ENCODE results near the gene SPINK1.
"Not testable (repeated sequence)": the region's sequence is repeated elsewhere in the genome, so short reads cannot be mapped to it uniquely, and the experiment has no call there.

The SPINK1 gene, protein sequence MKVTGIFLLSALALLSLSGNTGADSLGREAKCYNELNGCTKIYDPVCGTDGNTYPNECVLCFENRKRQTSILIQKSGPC

DNA sequence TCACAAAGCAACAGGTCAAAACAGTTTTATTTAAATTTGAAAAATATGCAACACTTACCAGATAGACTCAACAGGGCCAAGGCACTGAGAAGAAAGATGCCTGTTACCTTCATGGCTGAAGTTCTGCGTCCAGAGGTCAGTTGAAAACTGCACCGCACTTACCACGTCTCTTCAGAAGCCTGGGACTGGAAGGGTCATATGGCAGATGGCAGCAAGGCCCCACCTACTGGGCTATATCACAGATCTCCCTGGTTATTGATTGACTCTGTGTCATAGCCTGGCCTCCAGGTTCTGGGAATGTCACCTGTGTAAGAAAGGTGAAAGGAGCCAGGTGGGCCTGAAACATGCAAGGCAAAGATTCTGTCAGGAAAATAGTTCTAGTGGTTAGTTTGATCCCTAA lies at the start of gene SPINK1:
SPINK1 (minus strand) TSS at position 207 of the 400 bp plus-strand sequence; CDS start at position 113, 94 bp downstream.
- DNase-seq, result no peak

DNA sequence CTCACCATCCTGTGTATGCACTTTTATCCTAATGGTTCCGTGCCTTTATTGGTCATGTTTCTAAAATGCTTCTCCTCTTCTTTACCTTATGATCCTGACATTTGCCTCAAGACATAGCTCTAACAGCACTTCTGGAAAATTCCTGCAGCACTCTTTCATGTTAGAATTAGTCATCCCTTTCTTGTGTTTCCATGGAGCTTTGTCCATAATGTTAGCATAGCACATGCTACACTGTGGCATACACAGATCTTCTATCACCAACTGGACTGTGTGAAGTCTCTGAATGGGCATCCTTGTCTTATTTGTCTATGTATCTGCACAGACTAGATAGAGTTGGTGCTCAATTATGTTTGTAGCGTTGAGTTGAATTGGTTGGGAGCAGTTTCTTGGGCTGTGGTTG lies 49.0 kb upstream of the SPINK1 start:
- DNase-seq, result no peak

GRCh38 chr5:147879784-147880183 lies 48.3 kb upstream of the SPINK1 start:
- DNase-seq, result no peak

DNA sequence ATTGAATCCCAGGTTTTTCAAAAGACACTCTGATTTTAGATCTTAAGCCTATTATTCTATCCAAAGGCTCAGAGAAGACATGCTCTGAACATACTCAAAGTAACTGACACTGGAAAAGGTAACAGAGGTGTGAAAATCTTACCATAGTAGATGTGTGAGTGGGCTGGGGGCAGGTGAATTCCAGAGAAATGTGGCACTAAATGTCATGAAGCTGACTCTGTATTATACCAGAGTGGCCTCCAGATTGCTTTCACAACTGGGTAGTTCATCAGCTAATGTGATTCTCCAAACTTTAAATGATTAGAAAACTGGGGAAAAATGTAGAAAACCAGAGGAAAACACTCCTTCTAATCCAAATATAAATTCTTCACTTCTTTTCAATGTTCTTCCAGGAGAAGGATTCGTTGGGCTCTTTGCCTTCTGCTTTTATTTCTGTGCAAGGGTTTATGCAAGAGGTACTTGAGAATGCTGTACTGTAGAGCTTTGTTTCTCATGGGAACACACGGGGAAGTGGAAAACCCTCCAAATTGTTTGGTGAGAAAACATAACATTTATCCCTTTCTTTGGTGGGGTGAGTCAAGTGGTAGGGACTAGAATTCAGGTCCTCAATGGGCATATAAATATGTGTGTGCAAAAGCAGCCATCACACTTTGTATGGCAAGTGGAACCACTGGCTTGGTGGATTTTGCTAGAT lies 46.7 kb upstream of the SPINK1 start, which contains the start of gene SCGB3A2:
SCGB3A2 (plus strand) TSS at position 646 of the 694 bp plus-strand sequence. CDS start 93 bp downstream, outside the sequence.
- DNase-seq, result no peak

DNA sequence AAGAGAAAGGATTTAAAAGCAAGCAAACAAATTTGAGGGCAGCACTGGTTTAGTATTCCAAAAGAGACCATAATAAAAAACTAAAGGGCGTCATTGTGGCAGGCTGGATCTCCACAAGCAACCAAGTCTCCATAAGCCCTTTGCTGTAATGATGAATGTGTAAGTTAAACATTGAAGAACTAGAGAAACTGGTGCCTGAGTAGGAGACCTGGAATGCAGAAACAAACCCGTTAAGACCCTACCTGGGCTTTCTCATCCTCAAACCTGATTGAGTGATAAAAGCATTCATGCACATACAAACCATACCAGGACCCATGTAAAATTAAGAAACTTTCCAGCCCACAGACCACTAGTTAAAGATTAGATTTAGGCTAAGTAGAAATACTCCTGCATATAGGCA lies 45.2 kb upstream of the SPINK1 start:
- DNase-seq, result no peak

GRCh38 chr5:147876141-147876540 lies 44.7 kb upstream of the SPINK1 start:
- DNase-seq, result no peak

GRCh38 chr5:147874910-147875367 lies 43.5 kb upstream of the SPINK1 start:
- no peak for DNase-seq

DNA sequence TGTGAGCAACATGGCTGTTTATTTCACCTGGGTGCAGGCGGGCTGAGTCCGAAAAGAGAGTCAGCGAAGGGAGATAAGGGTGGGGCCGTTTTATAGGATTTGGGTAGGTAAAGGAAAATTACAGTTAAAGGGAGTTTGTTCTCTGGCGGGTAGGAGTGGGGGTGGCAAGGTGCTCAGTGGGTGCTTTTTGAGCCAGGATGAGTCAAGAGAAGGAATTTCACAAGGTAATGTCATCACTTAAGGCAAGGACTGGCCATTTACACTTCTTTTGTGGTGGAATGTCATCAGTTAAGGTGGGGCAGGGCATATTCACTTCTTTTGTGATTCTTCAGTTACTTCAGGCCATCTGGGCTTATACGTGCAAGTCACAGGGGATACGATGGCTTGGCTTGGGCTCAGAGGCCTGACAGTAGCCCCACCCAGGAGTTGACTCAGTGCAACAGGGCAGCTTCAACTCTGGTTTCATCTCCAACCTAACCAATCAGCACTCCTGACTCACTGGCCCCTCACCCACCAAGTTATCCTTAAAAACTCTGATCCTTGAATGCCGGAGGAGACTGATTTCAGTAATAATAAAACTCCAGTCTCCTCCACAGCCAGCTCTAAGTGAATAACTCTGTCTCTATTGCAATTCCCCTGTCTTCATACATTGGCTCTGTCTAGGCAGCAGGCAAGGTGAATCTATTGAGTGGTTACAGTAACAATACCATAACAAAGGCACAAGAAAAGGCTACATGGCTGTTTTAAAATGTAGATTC lies 42.8 kb upstream of the SPINK1 start:
- DNase-seq, result not testable (repeated sequence)

GRCh38 chr5:147872744-147873435 lies 41.4 kb upstream of the SPINK1 start:
- not testable (repeated sequence) for DNase-seq

GRCh38 chr5:147871980-147872549 lies 40.6 kb upstream of the SPINK1 start:
- DNase-seq, result not testable (repeated sequence)

GRCh38 chr5:147869892-147870291 lies 38.4 kb upstream of the SPINK1 start:
- DNase-seq, result not testable (repeated sequence)

DNA sequence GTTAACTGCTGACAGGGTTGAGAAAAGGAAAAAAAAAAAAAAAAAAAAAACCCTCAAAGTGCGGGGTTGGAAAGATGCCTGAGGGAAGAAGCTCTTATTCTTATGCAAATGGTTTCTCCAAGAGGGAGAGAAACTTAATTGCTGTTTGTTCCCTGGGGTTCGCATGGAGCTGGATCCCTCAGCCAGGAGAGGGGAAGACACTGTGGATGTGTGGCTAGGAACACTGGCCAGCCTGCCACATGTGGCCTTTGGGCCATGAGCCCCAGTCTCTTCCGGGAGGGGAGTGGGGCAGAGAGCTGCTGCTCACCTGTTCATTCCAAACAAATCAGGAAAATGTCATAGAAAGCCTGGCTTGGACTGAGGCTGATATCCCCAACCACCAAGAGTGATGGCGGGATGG lies 37.6 kb upstream of the SPINK1 start:
- DNase-seq, result no peak

- DNase-seq, result no peak
Measured at GRCh38 chr5:147863454-147864158, 32.1 kb upstream of the SPINK1 start.

GRCh38 chr5:147860641-147861025 lies 29.2 kb upstream of the SPINK1 start:
- no peak for DNase-seq

DNA sequence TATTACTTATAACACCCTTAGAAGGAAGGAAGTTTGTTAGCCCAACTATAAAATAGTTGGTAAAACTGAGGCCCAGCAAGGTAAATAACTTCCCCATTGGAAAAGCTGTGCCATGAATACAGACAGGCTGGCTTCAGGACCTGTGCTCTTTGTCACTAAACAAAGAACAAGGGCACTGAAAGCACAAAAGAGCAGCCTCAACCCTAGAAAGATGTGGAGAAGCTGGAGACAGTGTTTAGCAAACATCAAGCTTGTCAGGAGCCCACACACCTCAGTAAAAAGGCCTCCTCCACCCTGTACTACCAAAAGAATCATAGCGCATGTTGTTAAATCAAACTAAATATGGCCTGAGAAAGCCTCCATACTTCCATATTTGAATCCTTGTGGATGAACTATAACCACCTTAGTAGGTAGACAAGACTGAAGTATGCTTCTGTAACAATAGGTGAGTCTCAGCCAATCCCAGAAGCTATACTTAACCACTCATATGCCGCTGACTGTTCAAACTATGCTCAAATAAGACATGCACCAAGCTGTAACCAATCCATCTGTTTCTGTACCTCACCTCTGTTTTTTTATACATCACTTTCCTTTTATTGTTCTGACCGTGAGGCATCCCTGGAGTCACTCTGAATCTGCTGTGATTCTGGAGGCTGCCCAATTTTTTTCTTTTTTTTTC lies 28.6 kb upstream of the SPINK1 start:
- DNase-seq, result no peak

GRCh38 chr5:147858565-147858964 lies 27.1 kb upstream of the SPINK1 start:
- no peak for DNase-seq

DNA sequence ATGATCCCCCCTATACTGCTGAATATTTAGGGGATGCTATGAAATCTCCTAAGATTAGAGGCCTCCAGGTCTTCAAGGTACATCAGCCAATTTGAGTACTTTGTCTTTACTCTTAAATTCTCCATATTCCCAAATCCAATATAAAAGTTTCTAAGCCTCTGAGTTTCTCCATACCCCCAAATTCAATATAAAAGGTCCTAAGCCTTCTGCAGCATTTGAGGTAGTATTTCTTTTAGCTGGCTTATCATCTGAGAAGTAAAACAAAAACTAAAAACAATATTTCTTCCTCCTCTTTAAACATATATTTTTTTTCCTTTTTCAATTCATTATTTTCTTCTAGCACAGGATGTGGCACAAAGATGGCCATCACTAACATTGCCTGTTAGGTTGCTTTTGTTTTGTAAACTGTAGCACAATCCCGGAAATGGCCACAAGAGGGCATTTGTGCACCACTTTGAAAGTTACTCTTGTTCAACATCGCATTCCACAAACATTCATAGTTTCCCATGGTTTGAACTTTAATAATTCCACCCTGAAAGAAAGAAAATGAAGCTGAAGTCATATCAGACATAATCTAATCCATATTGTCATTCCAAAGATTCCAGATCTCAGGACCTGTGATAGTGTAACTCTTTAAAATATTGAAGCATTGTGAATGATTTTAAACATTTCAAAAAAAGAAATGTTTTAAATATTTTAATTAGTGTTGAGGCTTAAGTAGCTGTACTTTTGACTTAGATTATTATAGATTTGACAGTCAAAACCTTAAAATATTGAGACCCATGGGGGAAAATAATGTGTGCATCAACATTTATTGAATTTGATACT lies 26.0 kb upstream of the SPINK1 start:
- peak; percentile 48 for DNase-seq

DNA sequence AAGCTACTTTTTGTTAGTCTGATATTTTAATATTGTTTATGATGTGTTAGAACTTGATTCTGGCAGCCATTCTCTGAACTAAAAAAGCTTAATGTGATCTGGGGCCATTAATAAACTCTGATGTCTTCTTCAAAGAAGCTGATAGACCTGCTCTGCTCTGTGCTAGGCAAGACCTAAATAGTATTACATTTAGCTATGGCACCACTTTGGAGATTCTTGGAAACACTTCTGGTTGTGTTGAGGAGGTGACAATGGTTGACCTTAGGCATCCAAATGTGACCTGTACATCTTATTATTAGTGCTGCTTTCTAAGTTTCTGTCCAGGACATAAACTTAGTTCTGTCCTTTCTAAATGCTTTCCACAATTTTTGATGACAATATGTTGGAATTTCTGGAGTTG lies 25.3 kb upstream of the SPINK1 start:
- no peak for DNase-seq

DNA sequence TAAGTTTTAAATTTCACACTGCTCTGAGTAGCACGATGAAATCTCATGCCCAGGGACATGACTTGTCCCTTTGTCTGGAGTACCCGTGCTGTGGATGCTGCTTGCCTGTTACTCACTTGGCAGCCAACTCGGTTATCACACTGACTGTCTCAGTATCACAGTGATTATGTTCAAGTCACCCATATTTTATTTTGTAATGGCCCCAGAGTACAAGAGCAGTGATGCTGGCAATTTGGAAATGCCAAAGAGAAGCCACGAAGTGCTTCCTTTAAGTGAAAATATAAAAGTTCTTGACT lies 24.3 kb upstream of the SPINK1 start:
- DNase-seq, result no peak

DNA sequence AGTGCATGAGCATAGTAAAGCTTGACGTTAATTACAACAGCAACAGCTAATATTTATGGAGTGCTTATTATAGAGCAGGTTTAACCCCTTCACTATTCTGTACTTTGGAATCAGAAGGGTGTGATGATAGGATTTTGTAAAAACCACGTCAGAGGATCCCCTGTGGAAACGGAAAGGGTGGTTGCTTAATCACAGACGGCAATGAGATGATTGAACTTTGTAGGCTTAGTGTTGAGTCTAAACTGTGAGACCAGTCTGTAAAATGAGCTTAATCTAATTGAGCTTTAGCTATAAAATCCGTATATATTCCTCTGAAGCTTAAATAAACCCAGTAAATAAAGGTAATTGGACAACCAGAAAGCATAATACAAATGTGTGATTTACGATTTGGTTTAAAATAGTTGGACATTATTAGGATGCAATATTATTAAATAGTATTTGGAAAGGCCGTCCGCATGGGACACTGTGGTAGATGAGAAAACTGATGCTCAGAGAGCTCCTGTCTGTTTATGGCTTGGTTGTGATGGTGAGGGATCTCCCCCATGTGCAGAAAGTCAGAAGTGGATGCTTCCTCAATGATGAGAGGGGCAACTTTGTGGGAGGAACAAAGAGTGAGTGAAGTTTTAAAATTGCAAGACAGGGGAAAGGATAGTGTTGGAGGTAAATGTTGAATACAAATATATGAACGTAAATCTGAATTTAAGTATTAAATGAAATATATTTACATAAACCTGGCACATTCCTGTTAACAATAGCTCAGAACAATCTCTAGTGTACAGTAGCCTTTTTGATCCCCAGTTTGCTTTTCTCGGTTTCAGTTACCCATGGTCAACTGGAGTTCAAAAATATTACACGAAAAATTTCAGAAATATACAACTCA lies 23.7 kb upstream of the SPINK1 start:
- no peak for DNase-seq

Measured in NCI-H510A treated with DMSO at 0.1 percent for 48 hours (cell line).